ENCODE measurements around the gene DHFR. TPM values are rescaled to one million over a fixed set of nuclear protein-coding genes. Genes with fewer than 3 reads are reported as not detected.

Gene DHFR
- total RNA-seq, 1 donor from 2014 or later: 13.4 TPM

DNA sequence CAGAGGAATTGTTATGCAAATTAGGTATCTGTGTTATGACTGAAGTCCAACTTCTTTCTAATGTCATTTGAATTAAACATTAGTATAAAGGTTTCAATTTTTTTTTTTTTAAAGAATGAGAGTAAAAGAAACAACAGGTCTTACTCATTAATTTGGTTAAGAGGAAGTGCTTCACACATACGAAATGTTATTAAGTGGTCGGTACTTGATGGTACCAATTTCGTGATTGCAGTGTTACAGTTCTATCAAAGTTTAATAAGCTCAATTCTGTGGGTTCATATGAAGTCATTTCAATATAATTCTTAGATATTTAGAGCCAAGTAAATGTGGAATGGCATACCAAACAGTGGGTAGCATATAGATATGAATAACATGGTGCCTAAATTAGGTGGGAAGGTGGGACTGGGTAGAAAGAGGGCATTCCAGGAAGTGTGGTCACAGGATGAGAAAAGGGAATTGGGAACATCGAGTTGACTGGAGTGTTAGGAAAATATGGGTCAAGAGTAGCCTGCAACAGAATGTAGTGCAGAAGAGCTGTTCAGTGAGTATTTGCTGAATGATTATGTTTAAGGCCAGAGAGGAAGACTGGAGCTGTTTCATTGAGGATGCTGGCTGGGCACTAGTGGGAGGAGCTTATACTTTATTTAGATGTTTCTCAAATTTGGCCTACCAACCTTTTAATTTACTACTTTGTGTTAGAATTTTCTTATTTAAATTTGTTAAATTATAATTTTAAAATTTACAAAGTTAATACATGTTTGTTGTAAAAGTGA is 34.1 kb upstream of the DHFR start:
- no peaks in the 10 kb centered on the region for H3K27me3 Mint-ChIP-seq (ENCODE audit: low read depth)
- peak overlapping the region; percentile 38 for H3K27ac Mint-ChIP-seq (ENCODE audit: unreplicated experiment)
- TF ChIP-seq, protein P1, sequence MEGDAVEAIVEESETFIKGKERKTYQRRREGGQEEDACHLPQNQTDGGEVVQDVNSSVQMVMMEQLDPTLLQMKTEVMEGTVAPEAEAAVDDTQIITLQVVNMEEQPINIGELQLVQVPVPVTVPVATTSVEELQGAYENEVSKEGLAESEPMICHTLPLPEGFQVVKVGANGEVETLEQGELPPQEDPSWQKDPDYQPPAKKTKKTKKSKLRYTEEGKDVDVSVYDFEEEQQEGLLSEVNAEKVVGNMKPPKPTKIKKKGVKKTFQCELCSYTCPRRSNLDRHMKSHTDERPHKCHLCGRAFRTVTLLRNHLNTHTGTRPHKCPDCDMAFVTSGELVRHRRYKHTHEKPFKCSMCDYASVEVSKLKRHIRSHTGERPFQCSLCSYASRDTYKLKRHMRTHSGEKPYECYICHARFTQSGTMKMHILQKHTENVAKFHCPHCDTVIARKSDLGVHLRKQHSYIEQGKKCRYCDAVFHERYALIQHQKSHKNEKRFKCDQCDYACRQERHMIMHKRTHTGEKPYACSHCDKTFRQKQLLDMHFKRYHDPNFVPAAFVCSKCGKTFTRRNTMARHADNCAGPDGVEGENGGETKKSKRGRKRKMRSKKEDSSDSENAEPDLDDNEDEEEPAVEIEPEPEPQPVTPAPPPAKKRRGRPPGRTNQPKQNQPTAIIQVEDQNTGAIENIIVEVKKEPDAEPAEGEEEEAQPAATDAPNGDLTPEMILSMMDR (IDR thresholded peaks at IDR 0.05): no peak
- H3K36me3 Mint-ChIP-seq (ENCODE audit: low read depth): peaks cover 3% of the 10 kb centered on the region
- no peak for DNase-seq (ENCODE audit: low spot score)
- peaks cover 3% of the 10 kb centered on the region for H3K4me1 Mint-ChIP-seq (ENCODE audit: low read depth)
- H3K4me3 Mint-ChIP-seq (ENCODE audit: unreplicated experiment): no peak overlapping the region
- peaks cover 3% of the 10 kb centered on the region for H3K9me3 Mint-ChIP-seq (ENCODE audit: low read depth)

DNA sequence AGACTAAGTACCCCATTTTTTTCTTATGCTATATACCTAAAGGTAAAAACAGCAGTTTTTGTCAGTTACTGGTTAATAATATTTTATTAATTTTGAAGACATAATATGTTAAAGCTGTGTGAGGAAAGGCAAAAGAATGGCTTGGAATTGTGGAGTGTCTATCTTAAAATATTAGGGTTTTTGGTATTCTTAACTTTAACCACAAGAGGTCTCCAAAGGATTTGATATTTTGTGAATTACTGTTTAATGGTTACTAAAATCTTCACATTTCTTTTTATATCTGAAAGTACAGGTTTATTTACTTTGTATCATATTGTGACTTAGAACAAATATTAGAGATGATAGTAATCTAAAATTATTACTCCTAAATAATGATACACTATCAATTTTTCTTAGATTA is 32.0 kb upstream of the DHFR start:
- H3K27me3 Mint-ChIP-seq (ENCODE audit: low read depth): no peaks in the 10 kb centered on the region
- TF ChIP-seq, protein P1 (IDR thresholded peaks at IDR 0.05): peak; percentile 88
- H3K4me3 Mint-ChIP-seq (ENCODE audit: unreplicated experiment): no peak overlapping the region
- no peak overlapping the region for H3K27ac Mint-ChIP-seq (ENCODE audit: unreplicated experiment)
- peaks cover 7% of the 10 kb centered on the region for H3K9me3 Mint-ChIP-seq (ENCODE audit: low read depth)
- peaks cover 3% of the 10 kb centered on the region for H3K4me1 Mint-ChIP-seq (ENCODE audit: low read depth)
- DNase-seq (ENCODE audit: low spot score): no peak
- H3K36me3 Mint-ChIP-seq (ENCODE audit: low read depth): peaks cover 13% of the 10 kb centered on the region

DNA sequence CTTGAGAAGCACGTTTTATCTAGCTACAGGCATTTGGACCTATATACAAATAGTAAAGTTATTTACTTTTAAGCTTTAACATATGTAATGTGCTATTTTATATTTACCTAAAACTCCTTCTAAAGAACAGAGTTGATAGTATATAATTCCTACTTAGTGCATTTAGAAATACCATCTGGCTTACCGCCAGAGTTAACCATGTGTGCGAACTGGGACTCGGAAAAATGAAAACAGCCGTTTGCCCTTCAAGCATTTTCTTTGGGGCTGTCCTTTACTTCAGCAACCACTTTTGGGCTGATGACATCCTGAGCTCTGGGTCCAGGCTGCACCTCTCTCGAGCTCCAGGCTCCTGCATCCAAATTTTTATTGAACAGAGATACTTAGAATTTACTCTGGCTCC is 21.9 kb upstream of the DHFR start:
- H3K27me3 Mint-ChIP-seq (ENCODE audit: low read depth): no peaks in the 10 kb centered on the region
- no peaks in the 10 kb centered on the region for H3K4me1 Mint-ChIP-seq (ENCODE audit: low read depth)
- no peak for DNase-seq (ENCODE audit: low spot score)
- TF ChIP-seq, protein P1 (IDR thresholded peaks at IDR 0.05): no peak
- H3K4me3 Mint-ChIP-seq (ENCODE audit: unreplicated experiment): no peak overlapping the region
- peaks cover 11% of the 10 kb centered on the region for H3K36me3 Mint-ChIP-seq (ENCODE audit: low read depth)
- H3K27ac Mint-ChIP-seq (ENCODE audit: unreplicated experiment): no peak overlapping the region
- no peaks in the 10 kb centered on the region for H3K9me3 Mint-ChIP-seq (ENCODE audit: low read depth)

DNA sequence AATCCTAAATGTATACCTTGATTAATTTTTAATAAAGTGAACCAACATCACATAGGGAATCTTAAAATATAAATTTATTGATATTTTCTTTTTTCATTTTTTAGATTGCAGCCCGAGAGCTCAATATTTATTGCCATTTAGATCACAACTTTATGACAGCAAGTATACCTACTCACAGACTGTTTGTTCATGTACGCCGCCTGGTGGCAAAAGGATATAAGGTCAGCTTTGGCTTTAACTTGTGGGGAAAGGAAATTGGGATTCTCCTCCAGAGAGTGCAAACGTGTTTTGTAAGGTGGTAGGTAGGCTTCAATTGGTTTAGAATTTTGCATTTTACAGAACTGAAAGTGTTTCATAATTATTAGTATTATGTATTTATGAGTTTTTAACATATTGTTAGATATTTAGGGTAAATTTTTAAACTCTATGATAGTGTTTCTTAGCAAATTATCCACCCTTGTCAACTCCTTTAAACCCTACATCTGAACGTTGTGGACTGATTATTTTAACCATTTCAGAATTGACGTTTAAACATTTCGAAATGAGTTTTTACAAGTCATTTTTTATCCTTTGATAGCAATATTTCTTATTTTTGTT is 17.5 kb upstream of the DHFR start:
- TF ChIP-seq, protein P1 (IDR thresholded peaks at IDR 0.05): peak; percentile 93
- Mint-ChIP-seq H3K9me3 (ENCODE audit: low read depth) (no peaks in the 10 kb centered on the region), H3K36me3 (ENCODE audit: low read depth) (peaks cover 4% of the 10 kb centered on the region), H3K27ac (ENCODE audit: unreplicated experiment) (no peak overlapping the region), H3K27me3 (ENCODE audit: low read depth) (no peaks in the 10 kb centered on the region), H3K4me1 (ENCODE audit: low read depth) (no peaks in the 10 kb centered on the region), H3K4me3 (ENCODE audit: unreplicated experiment) (no peak overlapping the region)
- no peak for DNase-seq (ENCODE audit: low spot score)

DNA sequence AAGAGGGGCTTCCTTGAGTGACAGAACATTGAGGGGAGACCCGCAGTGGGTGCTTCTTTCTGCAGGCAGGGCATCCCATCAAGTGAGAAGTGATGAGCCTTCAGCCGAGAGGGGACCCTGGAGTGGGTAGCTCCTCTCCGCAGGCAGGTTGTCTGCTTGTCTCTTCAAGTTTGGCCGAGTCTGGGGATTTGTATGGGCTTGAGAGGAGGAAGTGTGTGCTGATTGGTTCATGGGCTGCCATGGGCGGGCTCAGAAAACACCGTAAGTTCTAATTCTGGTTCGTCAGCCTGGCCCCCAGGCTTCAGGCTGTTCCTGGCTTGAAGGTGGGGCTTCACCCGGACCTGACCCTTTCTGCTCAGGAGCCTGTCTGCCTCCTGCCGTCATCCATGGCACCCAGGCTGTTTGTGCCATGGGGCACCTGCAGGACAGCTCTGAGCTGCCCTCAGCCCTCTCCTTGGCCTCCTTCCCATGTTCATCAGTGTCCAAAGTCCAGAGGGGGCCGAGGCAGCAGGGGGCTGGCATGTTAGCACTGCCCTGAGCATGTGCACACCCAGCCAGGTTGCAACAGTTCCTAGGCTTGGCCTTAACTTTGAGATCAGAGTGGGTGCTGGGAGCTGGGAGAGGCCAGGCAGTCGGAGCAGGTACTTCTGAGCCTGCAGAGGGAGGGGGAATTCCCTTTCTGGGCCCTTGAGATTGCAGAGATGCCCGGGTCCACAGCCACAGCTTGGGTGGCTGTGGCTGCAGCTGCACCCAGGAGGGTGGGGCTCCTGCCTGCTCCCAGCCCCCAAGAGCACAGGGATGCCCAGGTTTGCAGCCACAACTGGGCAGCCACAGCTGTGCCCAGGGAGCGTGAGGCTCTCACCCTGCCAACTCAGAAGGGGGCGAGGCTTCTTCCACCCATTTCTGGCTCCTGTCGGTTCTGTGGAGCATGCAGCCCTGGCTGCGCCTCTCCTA is 13.5 kb upstream of the DHFR start:
- Mint-ChIP-seq H3K27ac (ENCODE audit: unreplicated experiment) (no peak overlapping the region), H3K36me3 (ENCODE audit: low read depth) (peaks cover 8% of the 10 kb centered on the region), H3K4me1 (ENCODE audit: low read depth) (peaks cover 8% of the 10 kb centered on the region), H3K27me3 (ENCODE audit: low read depth) (no peaks in the 10 kb centered on the region), H3K9me3 (ENCODE audit: low read depth) (no peaks in the 10 kb centered on the region), H3K4me3 (ENCODE audit: unreplicated experiment) (no peak overlapping the region)
- no peak for DNase-seq (ENCODE audit: low spot score)
- TF ChIP-seq, protein P1 (IDR thresholded peaks at IDR 0.05): no peak
